Lower leg skin (tissue), 3 donors: ENCODE data around the gene DMPK.

Experiments
- POLR2A ChIP-seq, 2 donors: fragments of 450-650 bp; IDR thresholded peaks; one replicate each; pipeline ENCODE4 v1.6.1; 2016 to 2017; ENCODE audit warnings: antibody characterized with exemption in 2 of 2, mild to moderate bottlenecking in 1 of 2, moderate library complexity in 1 of 2
- TF ChIP-seq, protein P1 (sequence below), 3 donors: fragments of 450-650 bp; IDR thresholded peaks; one replicate each; pipeline ENCODE4 v1.5.1; 2016; ENCODE audit warnings: antibody characterized with exemption in 3 of 3, mild to moderate bottlenecking in 3 of 3, moderate library complexity in 2 of 3

DNA sequence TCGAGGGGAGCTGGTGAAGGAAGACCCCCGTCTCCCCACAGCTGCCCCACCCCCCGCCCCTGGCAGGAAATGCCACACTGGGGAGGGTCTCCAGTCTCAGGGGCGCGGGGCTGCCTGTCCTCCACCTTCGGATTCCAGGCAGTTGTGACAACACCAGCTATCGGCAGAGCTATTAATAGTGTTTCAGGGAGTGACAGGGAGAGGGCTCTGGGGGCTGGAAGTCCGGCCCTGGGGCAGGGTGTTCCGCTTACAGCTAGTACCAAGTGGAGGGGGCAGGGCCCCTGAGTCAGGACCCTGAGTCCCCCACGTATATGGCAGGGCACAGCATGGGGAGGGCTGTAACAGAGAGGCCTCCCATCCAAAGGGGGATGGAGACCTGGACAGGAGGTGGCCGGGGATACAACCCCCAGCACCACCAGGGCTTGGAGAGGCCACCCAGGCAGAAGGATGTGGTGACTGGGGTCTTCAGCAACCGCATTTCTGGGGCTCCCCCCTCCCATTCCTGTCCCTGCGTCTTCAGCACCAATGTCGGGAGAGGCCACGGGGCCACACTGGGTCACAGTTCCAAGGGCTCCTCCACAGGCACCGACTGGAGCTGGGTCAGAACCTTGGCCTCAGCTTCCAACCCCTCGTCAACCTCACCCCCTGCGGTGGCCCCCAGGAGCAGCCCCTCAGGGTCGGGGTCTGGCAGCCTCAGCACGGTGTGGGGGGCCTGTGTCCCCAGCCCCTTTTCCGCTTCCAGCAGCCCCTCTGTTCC, 17.2 kb downstream of the DMPK start:
- TF ChIP-seq, protein P1, sequence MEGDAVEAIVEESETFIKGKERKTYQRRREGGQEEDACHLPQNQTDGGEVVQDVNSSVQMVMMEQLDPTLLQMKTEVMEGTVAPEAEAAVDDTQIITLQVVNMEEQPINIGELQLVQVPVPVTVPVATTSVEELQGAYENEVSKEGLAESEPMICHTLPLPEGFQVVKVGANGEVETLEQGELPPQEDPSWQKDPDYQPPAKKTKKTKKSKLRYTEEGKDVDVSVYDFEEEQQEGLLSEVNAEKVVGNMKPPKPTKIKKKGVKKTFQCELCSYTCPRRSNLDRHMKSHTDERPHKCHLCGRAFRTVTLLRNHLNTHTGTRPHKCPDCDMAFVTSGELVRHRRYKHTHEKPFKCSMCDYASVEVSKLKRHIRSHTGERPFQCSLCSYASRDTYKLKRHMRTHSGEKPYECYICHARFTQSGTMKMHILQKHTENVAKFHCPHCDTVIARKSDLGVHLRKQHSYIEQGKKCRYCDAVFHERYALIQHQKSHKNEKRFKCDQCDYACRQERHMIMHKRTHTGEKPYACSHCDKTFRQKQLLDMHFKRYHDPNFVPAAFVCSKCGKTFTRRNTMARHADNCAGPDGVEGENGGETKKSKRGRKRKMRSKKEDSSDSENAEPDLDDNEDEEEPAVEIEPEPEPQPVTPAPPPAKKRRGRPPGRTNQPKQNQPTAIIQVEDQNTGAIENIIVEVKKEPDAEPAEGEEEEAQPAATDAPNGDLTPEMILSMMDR (IDR thresholded peaks at IDR 0.05): no peak
- TF ChIP-seq POLR2A (IDR thresholded peaks at IDR 0.05): no peak
